Measurements from ENCODE around the gene NSL1.

Gene NSL1

GRCh38 chr1:212814537-212815334 is 23.2 kb upstream of the NSL1 start:
- no peak overlapping the region for H3K4me3 ChIP-seq (ENCODE audit: control insufficient read depth, low read depth, low read length)
- no peak for DNase-seq (ENCODE audit: low read depth)
- peak; percentile 21 for TF ChIP-seq CTCF (IDR thresholded peaks at IDR 0.05; ENCODE audit: control insufficient read depth, insufficient read depth, low read depth, low read length, missing control alignments)

GRCh38 chr1:212805767-212806166 is 14.2 kb upstream of the NSL1 start:
- DNase-seq (ENCODE audit: low read depth), result no peak
- no peak for TF ChIP-seq CTCF (IDR thresholded peaks at IDR 0.05; ENCODE audit: control insufficient read depth, insufficient read depth, low read depth, low read length, missing control alignments)
- no peak overlapping the region for H3K4me3 ChIP-seq (ENCODE audit: control insufficient read depth, low read depth, low read length)

GRCh38 chr1:212797681-212798080 is 6.1 kb upstream of the NSL1 start:
- no peak overlapping the region for H3K4me3 ChIP-seq (ENCODE audit: control insufficient read depth, low read depth, low read length)
- no peak for DNase-seq (ENCODE audit: low read depth)
- no peak for TF ChIP-seq CTCF (IDR thresholded peaks at IDR 0.05; ENCODE audit: control insufficient read depth, insufficient read depth, low read depth, low read length, missing control alignments)

GRCh38 chr1:212794561-212795014 is 3.0 kb upstream of the NSL1 start:
- no peak overlapping the region for H3K4me3 ChIP-seq (ENCODE audit: control insufficient read depth, low read depth, low read length)
- no peak for DNase-seq (ENCODE audit: low read depth)
- TF ChIP-seq CTCF (IDR thresholded peaks at IDR 0.05; ENCODE audit: control insufficient read depth, insufficient read depth, low read depth, low read length, missing control alignments), result no peak

GRCh38 chr1:212792396-212792908 is 875 bp upstream of the NSL1 start:
- peak overlapping the region; percentile 87 for H3K4me3 ChIP-seq (ENCODE audit: control insufficient read depth, low read depth, low read length)
- DNase-seq (ENCODE audit: low read depth), result no peak
- TF ChIP-seq CTCF (IDR thresholded peaks at IDR 0.05; ENCODE audit: control insufficient read depth, insufficient read depth, low read depth, low read length, missing control alignments), result no peak

GRCh38 chr1:212791261-212791675 is 309 bp downstream of the NSL1 start:
- no peak for TF ChIP-seq CTCF (IDR thresholded peaks at IDR 0.05; ENCODE audit: control insufficient read depth, insufficient read depth, low read depth, low read length, missing control alignments)
- peak overlapping the region; percentile 87 for H3K4me3 ChIP-seq (ENCODE audit: control insufficient read depth, low read depth, low read length)
- peak; percentile 66 for DNase-seq (ENCODE audit: low read depth)
